ENCODE results near the gene SF3B1. TPM values are rescaled to one million over a fixed set of nuclear protein-coding genes. Genes with fewer than 3 reads are reported as not detected.

SF3B1 gene
- total and polyA plus RNA-seq, 10 of the 15 experiments (the other 5 are each of a cell fraction or from before 2014, with no cell fraction given) = 163 to 565 (median 239) TPM

DNA sequence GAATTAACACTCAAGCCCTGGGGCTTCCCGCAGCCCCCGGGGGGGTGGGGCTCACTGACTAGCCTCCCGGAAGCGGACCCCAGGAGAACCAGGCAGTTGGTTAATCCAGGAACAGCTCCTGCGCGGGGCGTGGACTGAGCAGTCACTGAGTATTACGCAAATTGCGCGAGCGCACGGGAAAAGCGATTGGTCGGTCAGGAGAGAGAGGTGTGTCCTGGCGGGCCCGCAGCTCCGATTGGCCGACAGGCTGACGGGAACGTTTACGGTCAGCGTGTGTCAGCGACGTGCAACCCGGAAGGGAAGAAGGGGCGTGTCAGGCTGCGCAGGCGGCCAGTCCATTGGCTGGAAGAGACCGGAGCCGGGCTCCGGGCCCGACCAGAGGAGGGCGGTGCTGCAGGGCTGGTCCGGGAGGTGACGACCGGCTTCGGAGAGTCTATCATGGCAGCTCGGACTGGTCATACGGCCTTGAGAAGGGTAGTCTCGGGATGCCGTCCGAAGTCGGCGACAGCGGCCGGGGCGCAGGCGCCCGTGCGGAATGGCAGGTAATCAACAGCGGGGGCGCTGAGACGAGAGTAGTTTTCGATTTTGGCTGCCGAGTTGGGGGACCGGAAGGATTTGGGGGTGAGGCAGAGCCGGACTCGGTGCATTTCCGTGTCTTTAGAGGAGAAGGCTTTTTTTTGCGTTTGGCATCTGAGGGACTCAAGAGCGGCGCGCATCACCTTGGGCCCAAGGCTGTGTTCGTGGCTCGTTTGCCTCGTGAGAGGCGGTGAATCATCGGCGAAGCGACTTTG, 18.5 kb upstream of the SF3B1 start, which contains the start of gene COQ10B (continued):
- TF ChIP-seq TAF1 (IDR thresholded peaks at IDR 0.05; ENCODE audit: borderline replicate concordance, low read depth, low read length) = peak; percentile 74
- TF ChIP-seq GABPA (IDR thresholded peaks at IDR 0.05; ENCODE audit: low read depth) = peak; percentile 85
- TF ChIP-seq MLLT1 (IDR thresholded peaks at IDR 0.05) = peak; percentile 78
- no peak for TF ChIP-seq ZZZ3 (IDR thresholded peaks at IDR 0.05; ENCODE audit: control insufficient read depth, insufficient read length, low read depth)
- peak; percentile 78 for TF ChIP-seq CHD2 (IDR thresholded peaks at IDR 0.05; ENCODE audit: borderline replicate concordance, low read depth, low read length)
- peak; percentile 19; the same call in 1 of the 2 replicates for TF ChIP-seq FOXK2 (IDR thresholded peaks at IDR 0.05)
- TF ChIP-seq NR2C2 (IDR thresholded peaks at IDR 0.05; ENCODE audit: borderline replicate concordance, control insufficient read depth, insufficient read length, low read depth) = no peak
- TF ChIP-seq, protein P1, sequence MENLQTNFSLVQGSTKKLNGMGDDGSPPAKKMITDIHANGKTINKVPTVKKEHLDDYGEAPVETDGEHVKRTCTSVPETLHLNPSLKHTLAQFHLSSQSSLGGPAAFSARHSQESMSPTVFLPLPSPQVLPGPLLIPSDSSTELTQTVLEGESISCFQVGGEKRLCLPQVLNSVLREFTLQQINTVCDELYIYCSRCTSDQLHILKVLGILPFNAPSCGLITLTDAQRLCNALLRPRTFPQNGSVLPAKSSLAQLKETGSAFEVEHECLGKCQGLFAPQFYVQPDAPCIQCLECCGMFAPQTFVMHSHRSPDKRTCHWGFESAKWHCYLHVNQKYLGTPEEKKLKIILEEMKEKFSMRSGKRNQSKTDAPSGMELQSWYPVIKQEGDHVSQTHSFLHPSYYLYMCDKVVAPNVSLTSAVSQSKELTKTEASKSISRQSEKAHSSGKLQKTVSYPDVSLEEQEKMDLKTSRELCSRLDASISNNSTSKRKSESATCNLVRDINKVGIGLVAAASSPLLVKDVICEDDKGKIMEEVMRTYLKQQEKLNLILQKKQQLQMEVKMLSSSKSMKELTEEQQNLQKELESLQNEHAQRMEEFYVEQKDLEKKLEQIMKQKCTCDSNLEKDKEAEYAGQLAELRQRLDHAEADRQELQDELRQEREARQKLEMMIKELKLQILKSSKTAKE (IDR thresholded peaks at IDR 0.05; ENCODE audit: low read depth, poor library complexity, severe bottlenecking) = no peak
- TF ChIP-seq POLR2AphosphoS5 (IDR thresholded peaks at IDR 0.05; ENCODE audit: low read length) = peak; percentile 97
- peak; percentile 53; the same call in 1 of the 2 replicates for TF ChIP-seq NR2C1 (IDR thresholded peaks at IDR 0.05)
- TF ChIP-seq RELA (IDR thresholded peaks at IDR 0.05; ENCODE audit: borderline replicate concordance, partially characterized antibody) = peak; percentile 48
- TF ChIP-seq SMC3 (IDR thresholded peaks at IDR 0.05; ENCODE audit: borderline replicate concordance, low read length) = no peak
- TF ChIP-seq TCF3 (IDR thresholded peaks at IDR 0.05; ENCODE audit: borderline replicate concordance, insufficient read depth, low read depth, low read length) = 0 out of 2 replicates have a peak, but pooled peaks have one; percentile 7
- no peak for TF ChIP-seq MYC (IDR thresholded peaks at IDR 0.05; ENCODE audit: insufficient read depth, insufficient read length, insufficient replicate concordance, low read length, severe bottlenecking)
- no peak for TF ChIP-seq ETV6 (conservative IDR thresholded peaks at IDR 0.05 in 1 of 2, IDR thresholded peaks at IDR 0.05 in 1 of 2; ENCODE audit: borderline replicate concordance in 1 of 2, low read depth in 1 of 2)
- peak; percentile 26 for TF ChIP-seq HDAC6 (IDR thresholded peaks at IDR 0.05; ENCODE audit: unreplicated experiment)
- TF ChIP-seq ZNF207 (IDR thresholded peaks at IDR 0.05; ENCODE audit: borderline replicate concordance) = peak; percentile 33; the same call in 1 of the 2 replicates
- no peak for TF ChIP-seq IKZF2 (IDR thresholded peaks at IDR 0.05)
- TF ChIP-seq ASH2L (IDR thresholded peaks at IDR 0.05; ENCODE audit: borderline replicate concordance, low read depth) = peak; percentile 79; the same call in 1 of the 2 replicates
- peak; percentile 52; the same call in 1 of the 2 replicates for TF ChIP-seq ZNF687 (IDR thresholded peaks at IDR 0.05)
- 0 out of 2 replicates have a peak, but pooled peaks have one; percentile 14 for TF ChIP-seq HCFC1 (IDR thresholded peaks at IDR 0.05; ENCODE audit: low read length)
- peak; percentile 89 for TF ChIP-seq NBN (IDR thresholded peaks at IDR 0.05)

Measured in GM12878 (cell line).